Hepatocyte (in vitro differentiated cells): ENCODE results near the gene SMG9. TPM values are rescaled to one million over a fixed set of nuclear protein-coding genes. Genes with fewer than 3 reads are reported as not detected.
A peak's percentile ranks its signal among the peaks of the same experiment; 100 is the strongest.

Experiments
- DNase-seq: peaks from one replicate; pipeline ENCODE4 v3.0.0-alpha.2; 2016; ENCODE audit warnings: low spot score
- H2AFZ ChIP-seq: fragments of 200-600 bp; sonication (generic); 2 replicates; pipeline ENCODE4 v1.6.0; 2016; ENCODE audit warnings: antibody characterized with exemption, mild to moderate bottlenecking
- H3K27ac ChIP-seq: fragments of 200-600 bp; sonication (generic); 2 replicates; pipeline ENCODE4 v1.5.1; 2016; ENCODE audit warnings: mild to moderate bottlenecking
- H3K27me3 ChIP-seq: fragments of 200-600 bp; sonication (generic); 2 replicates; pipeline ENCODE4 v1.6.1; 2016
- H3K36me3 ChIP-seq: fragments of 200-600 bp; sonication (generic); replicated peaks from 2 replicates; pipeline ENCODE4 v1.5.1; 2016; ENCODE audit warnings: low read depth; ENCODE audit not compliant: insufficient read depth
- H3K4me1 ChIP-seq: fragments of 200-600 bp; sonication (generic); 2 replicates; pipeline ENCODE4 v1.5.1; 2016; ENCODE audit warnings: mild to moderate bottlenecking, moderate library complexity; ENCODE audit not compliant: insufficient read depth
- H3K4me2 ChIP-seq: fragments of 200-600 bp; sonication (generic); 2 replicates; pipeline ENCODE4 v1.6.0; 2016
- H3K4me3 ChIP-seq: fragments of 200-600 bp; sonication (generic); 2 replicates; pipeline ENCODE4 v1.5.1; 2016; ENCODE audit warnings: mild to moderate bottlenecking
- H3K79me2 ChIP-seq: fragments of 200-600 bp; sonication (generic); 2 replicates; pipeline ENCODE4 v1.6.0; 2017; ENCODE audit warnings: mild to moderate bottlenecking
- H3K9me2 ChIP-seq: fragments of 200-600 bp; sonication (generic); replicated peaks from 2 replicates; pipeline ENCODE4 v1.6.0; 2017; ENCODE audit warnings: mild to moderate bottlenecking; ENCODE audit not compliant: insufficient read depth
- H3K9me3 ChIP-seq: fragments of 200-600 bp; sonication (generic); 2 replicates; pipeline ENCODE4 v1.5.1; 2016; ENCODE audit warnings: low read depth, mild to moderate bottlenecking
- H4K20me1 ChIP-seq: fragments of 200-600 bp; sonication (generic); 2 replicates; pipeline ENCODE4 v1.6.0; 2016; ENCODE audit warnings: mild to moderate bottlenecking; ENCODE audit not compliant: insufficient read depth, poor library complexity, severe bottlenecking
- CTCF ChIP-seq: fragments of 200-600 bp; sonication (generic); IDR thresholded peaks from 2 replicates; pipeline ENCODE4 v1.5.1; 2016; ENCODE audit warnings: antibody characterized with exemption, mild to moderate bottlenecking; ENCODE audit not compliant: poor library complexity
- EZH2 ChIP-seq: fragments of 200-600 bp; sonication (generic); IDR thresholded peaks from 2 replicates; pipeline ENCODE4 v1.6.1; 2016; ENCODE audit warnings: antibody characterized with exemption, mild to moderate bottlenecking, borderline replicate concordance
- EZH2phosphoT487 ChIP-seq: fragments of 200-600 bp; sonication (generic); IDR thresholded peaks from one replicate; pipeline ENCODE4 v1.6.1; 2018; ENCODE audit warnings: antibody characterized with exemption, mild to moderate bottlenecking, low read depth, moderate library complexity; ENCODE audit not compliant: unreplicated experiment, severe bottlenecking
- WGBS: methylation state at CpG from one replicate; pipeline ENCODE4 v1.1.6; 2016; ENCODE audit warnings: low lambda C conversion rate; ENCODE audit errors: missing lambda C conversion rate; 5-methylcytosine and 5-hydroxymethylcytosine counted together
- polyA plus RNA-seq: library from polyadenylated mRNA; unstranded; fragments of >200 nt; fragmentation: Nextera tagmentation; extraction: Ambion mirVana; gene quantifications from 2 replicates; pipeline ENCODE4 v1.2.1, GENCODE V29; 2016
- total RNA-seq: library from RNA; depleted of rRNA; stranded (reverse); fragments of >200 nt; gene quantifications from 2 replicates; pipeline ENCODE4 v1.2.3, GENCODE V29; 2014

Gene SMG9
- total and polyA plus RNA-seq, 2 experiments from 2014 or later: 16.1 to 34.9 TPM

- H3K4me3 ChIP-seq: no peak overlapping the region
- H3K27me3 ChIP-seq: no peaks in the 10 kb centered on the region
- no peak overlapping the region for H3K27ac ChIP-seq
- H2AFZ ChIP-seq: no peak overlapping the region
- no peaks in the 10 kb centered on the region for H4K20me1 ChIP-seq
- no peaks in the 10 kb centered on the region for H3K4me1 ChIP-seq
- TF ChIP-seq EZH2phosphoT487 (no peak), CTCF (no peak)
- DNase-seq: peak; percentile 34
- H3K79me2 ChIP-seq: no peaks in the 10 kb centered on the region
- H3K9me2 ChIP-seq: no peaks in the 10 kb centered on the region
- no peaks in the 10 kb centered on the region for H3K36me3 ChIP-seq
- no peaks in the 10 kb centered on the region for H3K9me3 ChIP-seq
- peak overlapping the region; percentile 88 for H3K4me2 ChIP-seq
- WGBS: 58% methylated on average over 6 of the region's 6 CpGs
These were observed 44.9 kb upstream of the SMG9 start for GRCh38 chr19:43799502-43800142.

- H4K20me1 ChIP-seq: no peaks in the 10 kb centered on the region
- H3K27me3 ChIP-seq: no peaks in the 10 kb centered on the region
- DNase-seq: peak; percentile 87
- peak overlapping the region; percentile 23 for H3K27ac ChIP-seq
- H3K4me2 ChIP-seq: peak overlapping the region; percentile 88
- 15% methylated on average over 63 of the region's 70 CpGs for WGBS
- H3K9me3 ChIP-seq: no peaks in the 10 kb centered on the region
- no peak for TF ChIP-seq CTCF
- TF ChIP-seq EZH2: no peak
- no peak for TF ChIP-seq EZH2phosphoT487
- no peaks in the 10 kb centered on the region for H3K4me1 ChIP-seq
- H3K79me2 ChIP-seq: no peaks in the 10 kb centered on the region
- H3K36me3 ChIP-seq: no peaks in the 10 kb centered on the region
- no peaks in the 10 kb centered on the region for H3K9me2 ChIP-seq
- H2AFZ ChIP-seq: peak overlapping the region; percentile 71
- peak overlapping the region; percentile 5 for H3K4me3 ChIP-seq
These were observed 44.0 kb upstream of the SMG9 start for GRCh38 chr19:43798546-43799409.

- Histone ChIP-seq H2AFZ (no peak overlapping the region), H3K4me3 (peak overlapping the region; percentile 5), H3K27me3 (peaks cover 2% of the 10 kb centered on the region), H3K36me3 (no peaks in the 10 kb centered on the region), H3K9me2 (no peaks in the 10 kb centered on the region), H3K9me3 (no peaks in the 10 kb centered on the region), H4K20me1 (no peaks in the 10 kb centered on the region), H3K27ac (no peak overlapping the region), H3K79me2 (no peaks in the 10 kb centered on the region), H3K4me2 (peak overlapping the region; percentile 88), H3K4me1 (no peaks in the 10 kb centered on the region)
- WGBS: 22% methylated on average over 4 of the region's 5 CpGs
- no peak for DNase-seq
- TF ChIP-seq EZH2 (no peak), EZH2phosphoT487 (no peak), CTCF (no peak)
These were observed 43.3 kb upstream of the SMG9 start for GRCh38 chr19:43798026-43798545.
